ENCODE results near the gene EP400.

DNA sequence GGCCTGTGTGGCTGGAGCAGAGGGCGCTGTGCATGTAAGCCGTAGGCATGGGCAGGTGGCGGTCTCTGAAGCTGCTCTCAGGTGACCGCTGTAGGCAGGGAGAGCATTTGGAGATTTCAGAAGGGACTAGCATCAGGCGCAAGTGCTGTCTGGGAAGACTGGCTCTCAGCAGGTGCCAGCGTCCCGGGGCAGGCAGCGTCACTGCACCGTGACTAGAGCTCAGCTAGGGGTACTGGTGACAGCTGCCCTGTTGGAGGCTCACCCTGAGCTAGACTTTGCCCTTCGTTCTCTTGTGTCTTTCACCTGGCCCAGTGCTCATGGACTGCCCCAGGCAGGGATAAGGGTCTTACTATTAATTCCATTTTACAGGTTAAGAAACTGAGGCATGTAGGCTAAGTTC lies 115.5 kb downstream of the EP400 start:
- no peak for TF ChIP-seq CTCF (IDR thresholded peaks at IDR 0.05)
- no peak for TF ChIP-seq POLR2A (IDR thresholded peaks at IDR 0.05)
- TF ChIP-seq POLR2AphosphoS5 (IDR thresholded peaks at IDR 0.05), result no peak
- TF ChIP-seq EP300 (IDR thresholded peaks at IDR 0.05), result no peak
